GM10266 (cell line): ENCODE results near the gene TAS2R39.
"Not testable (repeated sequence)": the region's sequence is repeated elsewhere in the genome, so short reads cannot be mapped to it uniquely, and the experiment has no call there.

Experiments
- DNase-seq: peaks from one replicate; pipeline ENCODE4 v3.0.0; 2012; ENCODE audit errors: extremely low spot score
- TF ChIP-seq, protein P1 (sequence below): IDR thresholded peaks from 2 replicates; pipeline ENCODE4 v1.5.1; 2012; ENCODE audit warnings: mild to moderate bottlenecking, low read depth; ENCODE audit not compliant: control insufficient read depth, insufficient read depth; ENCODE audit errors: missing control alignments

TAS2R39 gene

DNA sequence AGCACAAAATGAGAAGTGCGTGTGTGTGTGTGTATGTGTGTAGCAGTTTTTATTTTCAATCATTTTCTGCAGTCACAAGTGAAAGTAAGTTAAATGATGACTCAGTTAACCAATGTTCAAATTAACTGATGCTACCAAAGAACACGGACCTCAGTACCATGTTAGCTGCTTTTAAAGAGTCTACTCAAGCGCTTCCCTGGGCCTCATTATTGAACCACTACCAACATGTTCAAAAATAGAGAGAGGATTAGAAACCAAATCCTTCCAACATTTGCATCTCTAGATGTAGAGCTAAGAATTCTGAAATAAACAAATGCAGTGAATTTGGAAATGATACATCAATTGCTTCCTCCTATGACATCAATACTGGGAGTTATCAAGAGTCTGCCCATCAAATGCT lies at the start of gene TAS2R39:
Gene TAS2R39 (plus strand): TSS at position 396 of the 400 bp plus-strand sequence. CDS start 0 bp downstream, at position 396.
- TF ChIP-seq, protein P1, sequence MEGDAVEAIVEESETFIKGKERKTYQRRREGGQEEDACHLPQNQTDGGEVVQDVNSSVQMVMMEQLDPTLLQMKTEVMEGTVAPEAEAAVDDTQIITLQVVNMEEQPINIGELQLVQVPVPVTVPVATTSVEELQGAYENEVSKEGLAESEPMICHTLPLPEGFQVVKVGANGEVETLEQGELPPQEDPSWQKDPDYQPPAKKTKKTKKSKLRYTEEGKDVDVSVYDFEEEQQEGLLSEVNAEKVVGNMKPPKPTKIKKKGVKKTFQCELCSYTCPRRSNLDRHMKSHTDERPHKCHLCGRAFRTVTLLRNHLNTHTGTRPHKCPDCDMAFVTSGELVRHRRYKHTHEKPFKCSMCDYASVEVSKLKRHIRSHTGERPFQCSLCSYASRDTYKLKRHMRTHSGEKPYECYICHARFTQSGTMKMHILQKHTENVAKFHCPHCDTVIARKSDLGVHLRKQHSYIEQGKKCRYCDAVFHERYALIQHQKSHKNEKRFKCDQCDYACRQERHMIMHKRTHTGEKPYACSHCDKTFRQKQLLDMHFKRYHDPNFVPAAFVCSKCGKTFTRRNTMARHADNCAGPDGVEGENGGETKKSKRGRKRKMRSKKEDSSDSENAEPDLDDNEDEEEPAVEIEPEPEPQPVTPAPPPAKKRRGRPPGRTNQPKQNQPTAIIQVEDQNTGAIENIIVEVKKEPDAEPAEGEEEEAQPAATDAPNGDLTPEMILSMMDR, result no peak
- DNase-seq, result no peak

DNA sequence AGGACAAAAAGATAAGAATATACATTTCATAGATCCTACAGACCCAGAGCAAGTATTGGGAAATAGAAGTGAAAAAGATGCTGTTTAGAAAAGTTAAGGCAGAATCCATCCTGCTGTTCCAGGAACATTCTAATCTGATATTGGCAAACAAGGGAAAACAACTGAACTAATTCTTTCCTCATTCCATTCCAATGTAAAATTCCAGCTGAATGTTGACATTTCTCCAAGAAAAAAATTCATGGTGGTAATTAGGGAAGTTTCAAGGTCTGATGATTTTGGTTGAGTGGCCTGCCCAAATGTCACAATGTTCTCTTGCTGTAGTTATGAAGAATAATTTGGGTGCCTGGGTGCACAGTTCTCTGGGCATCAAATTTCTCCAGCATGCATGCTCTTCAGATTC lies 36.1 kb upstream of the TAS2R39 start:
- DNase-seq, result no peak
- TF ChIP-seq, protein P1, result no peak

- no peak for DNase-seq
- TF ChIP-seq, protein P1, result no peak
Observed at GRCh38 chr7:143148050-143148449, 35.2 kb upstream of the TAS2R39 start.

- TF ChIP-seq, protein P1, result no peak
- DNase-seq, result no peak
Observed at GRCh38 chr7:143148651-143149050, 34.6 kb upstream of the TAS2R39 start.

DNA sequence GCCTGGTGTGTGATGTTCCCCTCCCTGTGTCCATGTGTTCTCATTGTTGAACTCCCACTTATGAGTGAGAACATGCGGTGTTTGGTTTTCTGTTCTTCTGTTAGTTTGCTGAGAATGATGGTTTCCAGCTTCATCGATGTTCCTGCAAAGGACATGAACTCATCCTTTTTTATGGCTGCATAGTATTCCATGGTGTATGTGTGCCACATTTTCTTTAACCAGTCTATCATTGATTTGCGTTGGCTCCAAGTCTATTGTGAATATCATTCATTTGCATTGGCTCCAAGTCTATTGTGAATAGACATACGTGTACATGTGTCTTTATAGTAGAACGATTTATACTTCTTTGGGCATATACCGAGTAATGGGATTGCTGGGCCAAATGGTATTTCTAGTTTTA lies 32.5 kb upstream of the TAS2R39 start:
- not testable (repeated sequence) for DNase-seq

GRCh38 chr7:143158617-143159016 lies 24.6 kb upstream of the TAS2R39 start:
- DNase-seq, result not testable (repeated sequence)

DNA sequence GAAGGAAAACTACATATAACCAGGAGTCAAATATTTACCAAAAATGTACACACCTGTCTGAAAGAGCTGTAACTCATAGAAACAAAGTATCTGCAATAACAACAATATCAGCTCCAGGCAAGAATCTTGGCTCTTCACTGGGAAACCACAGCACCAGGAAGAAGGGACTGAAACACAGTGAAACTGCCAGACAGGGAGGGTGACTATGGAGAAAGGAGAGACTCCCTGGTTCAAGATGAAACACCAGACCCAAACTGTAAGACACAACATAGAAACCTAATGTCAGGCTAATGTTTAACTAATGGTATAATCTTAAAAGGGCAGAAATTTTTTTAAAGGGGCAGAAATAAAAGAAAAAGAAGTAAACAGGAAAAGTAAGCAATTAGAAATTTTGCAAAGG lies 11.5 kb upstream of the TAS2R39 start:
- TF ChIP-seq, protein P1, result no peak
- DNase-seq, result no peak

DNA sequence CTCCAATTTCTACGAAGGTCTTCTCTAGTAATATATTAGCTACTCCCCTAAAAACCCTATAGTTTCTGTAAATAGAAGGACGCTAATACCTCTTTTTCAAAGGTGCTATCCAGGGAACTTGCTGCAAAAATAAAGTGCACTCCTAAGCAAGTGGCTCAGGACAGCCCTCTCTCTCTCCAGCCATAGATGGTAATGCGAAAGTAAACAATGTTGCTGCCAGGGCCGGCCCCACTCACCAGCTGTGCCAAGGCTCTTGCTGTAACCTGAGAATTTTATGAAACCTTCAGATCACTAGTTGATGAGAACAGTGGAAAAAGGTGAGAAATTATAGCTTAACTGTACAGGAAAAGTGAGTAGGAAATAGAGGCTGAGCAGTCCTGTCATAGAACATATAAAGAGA lies 10.9 kb upstream of the TAS2R39 start:
- TF ChIP-seq, protein P1, result no peak
- DNase-seq, result no peak
